HepG2 (cell line): ENCODE measurements around the gene EFNA2.

Experiments
- ATF3 ChIP-seq: sonication (generic); formaldehyde crosslinking; IDR thresholded peaks from 2 replicates; pipeline ENCODE4 v1.4.0; 2020; ENCODE audit warnings: missing genetic modification reagents
- HMG20A ChIP-seq: IDR thresholded peaks from 2 replicates; pipeline ENCODE4 v1.6.1; 2016; ENCODE audit warnings: borderline replicate concordance
- JUND ChIP-seq: sonication (generic); formaldehyde crosslinking; IDR thresholded peaks from 2 replicates; pipeline ENCODE4 v1.8.0; 2022; ENCODE audit warnings: mild to moderate bottlenecking, missing genetic modification reagents
- KLF16 ChIP-seq, 2 experiments: sonication (generic) in 1 of 2; formaldehyde crosslinking in 1 of 2; IDR thresholded peaks; 2 replicates each; pipeline versions ENCODE4 v1.6.1 to v1.8.0; 2016 to 2023; ENCODE audit warnings: missing genetic modification reagents in 2 of 2, missing compliant biosample characterization in 1 of 2
- MAFG ChIP-seq: sonication (generic); formaldehyde crosslinking; IDR thresholded peaks from 2 replicates; pipeline ENCODE4 v1.5.1; 2020; ENCODE audit warnings: mild to moderate bottlenecking, missing genetic modification reagents
- ZBTB43 ChIP-seq: sonication (generic); formaldehyde crosslinking; conservative IDR thresholded peaks from 2 replicates; pipeline ENCODE4 v1.4.0; 2020; ENCODE audit warnings: missing genetic modification reagents
- ZNF33B ChIP-seq: sonication (generic); formaldehyde crosslinking; IDR thresholded peaks from 2 replicates; pipeline ENCODE4 v1.5.1; 2020; ENCODE audit warnings: mild to moderate bottlenecking, missing genetic modification reagents
- ZNF451 ChIP-seq: sonication (generic); formaldehyde crosslinking; IDR thresholded peaks from 2 replicates; pipeline ENCODE4 v1.5.0; 2020; ENCODE audit warnings: mild to moderate bottlenecking, missing genetic modification reagents

- no peak for TF ChIP-seq ATF3 (CRISPR knock-in tag)
- TF ChIP-seq KLF16 (CRISPR knock-in tag; IDR thresholded peaks at IDR 0.05) = no peak
- TF ChIP-seq HMG20A (CRISPR knock-in tag) = no peak
- TF ChIP-seq ZNF33B (CRISPR knock-in tag) = no peak
- TF ChIP-seq ZNF451 (CRISPR knock-in tag) = no peak
- no peak for TF ChIP-seq JUND (CRISPR knock-in tag)
- TF ChIP-seq ZBTB43 (CRISPR knock-in tag) = no peak
- TF ChIP-seq MAFG = no peak
These were observed 12.2 kb upstream of the EFNA2 start for GRCh38 chr19:1273263-1274041.
